Neural cell (in vitro differentiated cells): Measurements from ENCODE around the gene D2HGDH. TPM values are rescaled to one million over a fixed set of nuclear protein-coding genes. Genes with fewer than 3 reads are reported as not detected.

ENCODE experiments used
- H2AFZ ChIP-seq: fragments of 200-600, 300-800 bp; sonication (generic), shearing (Covaris generic); 2 replicates; pipeline ENCODE4 v1.6.0; 2014; ENCODE audit warnings: low read depth, mild to moderate bottlenecking, antibody characterized with exemption, low read length, moderate library complexity
- H3F3A ChIP-seq: fragments of 200-600 bp; shearing (Covaris generic); 2 replicates; pipeline ENCODE4 v1.6.1; 2016; ENCODE audit warnings: mild to moderate bottlenecking, moderate library complexity, mixed read lengths, antibody characterized with exemption, low read length; ENCODE audit not compliant: insufficient read depth, poor library complexity, severe bottlenecking
- H3K27ac ChIP-seq: fragments of 200-600, 300-800 bp; sonication (generic), shearing (Covaris generic); 2 replicates; pipeline ENCODE4 v1.5.1; 2014; ENCODE audit warnings: mild to moderate bottlenecking, low read length, moderate library complexity
- H3K27me3 ChIP-seq: fragments of 300-800, 200-600 bp; sonication (generic), shearing (Covaris generic); 2 replicates; pipeline ENCODE4 v1.6.0; 2014; ENCODE audit warnings: mild to moderate bottlenecking, low read depth, low read length, moderate library complexity; ENCODE audit not compliant: insufficient read depth
- H3K36me3 ChIP-seq: fragments of 300-800, 200-600 bp; sonication (generic), shearing (Covaris generic); 2 replicates; pipeline ENCODE4 v1.5.1; 2014; ENCODE audit warnings: mild to moderate bottlenecking, antibody characterized with exemption, low read length, moderate library complexity; ENCODE audit not compliant: insufficient read depth
- H3K4me2 ChIP-seq: fragments of 300-800, 200-600 bp; sonication (generic), shearing (Covaris generic); 2 replicates; pipeline ENCODE4 v1.6.0; 2014; ENCODE audit warnings: mild to moderate bottlenecking, low read length
- H3K4me3 ChIP-seq: fragments of 300-800, 200-600 bp; sonication (generic), shearing (Covaris generic); 2 replicates; pipeline ENCODE4 v1.5.1; 2014; ENCODE audit warnings: mild to moderate bottlenecking, low read length, moderate library complexity
- H3K79me2 ChIP-seq: fragments of 200-600 bp; shearing (Covaris generic); replicated peaks from 2 replicates; pipeline ENCODE4 v1.6.0; 2014; ENCODE audit warnings: mild to moderate bottlenecking, low read length, moderate library complexity; ENCODE audit not compliant: insufficient read depth
- H3K9ac ChIP-seq: fragments of 300-800, 200-600 bp; sonication (generic), shearing (Covaris generic); 2 replicates; pipeline ENCODE4 v1.6.1; 2016; ENCODE audit warnings: mild to moderate bottlenecking, low read length, mixed read lengths
- H3K9me2 ChIP-seq: fragments of 200-600 bp; shearing (Covaris generic); 2 replicates; pipeline ENCODE4 v1.6.1; 2016; ENCODE audit warnings: mild to moderate bottlenecking, low read length, mixed read lengths; ENCODE audit not compliant: insufficient read depth
- H3K9me3 ChIP-seq: fragments of 200-600, 300-800 bp; sonication (generic), shearing (Covaris generic); 2 replicates; pipeline ENCODE4 v1.6.1; 2016; ENCODE audit warnings: mild to moderate bottlenecking, mixed run types, low read length, moderate library complexity, mixed read lengths
- H4K20me1 ChIP-seq: fragments of 200-600 bp; shearing (Covaris generic); 2 replicates; pipeline ENCODE4 v1.6.1; 2016; ENCODE audit warnings: mild to moderate bottlenecking, mixed run types; ENCODE audit not compliant: insufficient read depth
- EP300 ChIP-seq: fragments of 450-650 bp; conservative IDR thresholded peaks from 2 replicates; pipeline ENCODE4 v1.6.1; 2014; ENCODE audit warnings: antibody characterized with exemption, mild to moderate bottlenecking, moderate library complexity; ENCODE audit not compliant: poor library complexity, severe bottlenecking
- EZH2 ChIP-seq: fragments of 200-600, 300-800 bp; shearing (Covaris generic), sonication (generic); IDR thresholded peaks from 2 replicates; pipeline ENCODE4 v1.6.1; 2014; ENCODE audit warnings: antibody characterized with exemption, low read length, borderline replicate concordance, mild to moderate bottlenecking; ENCODE audit not compliant: insufficient read depth, poor library complexity, severe bottlenecking
- MXI1 ChIP-seq: fragments of 450-650 bp; conservative IDR thresholded peaks from 2 replicates; pipeline ENCODE4 v1.6.1; 2014; ENCODE audit warnings: antibody characterized with exemption, mild to moderate bottlenecking; ENCODE audit not compliant: poor library complexity, severe bottlenecking
- POLR2AphosphoS5 ChIP-seq: IDR thresholded peaks from 2 replicates; pipeline ENCODE4 v1.6.1; 2012
- RAD21 ChIP-seq: fragments of 450-650 bp; conservative IDR thresholded peaks from 2 replicates; pipeline ENCODE4 v1.6.1; 2014; ENCODE audit warnings: antibody characterized with exemption, mild to moderate bottlenecking, moderate library complexity
- SMC3 ChIP-seq: fragments of 450-650 bp; conservative IDR thresholded peaks from 2 replicates; pipeline ENCODE4 v1.6.1; 2014; ENCODE audit warnings: antibody characterized with exemption, mild to moderate bottlenecking, moderate library complexity; ENCODE audit not compliant: poor library complexity
- TAF1 ChIP-seq: IDR thresholded peaks from 2 replicates; pipeline ENCODE4 v1.6.1; 2012; ENCODE audit warnings: low read depth
- polyA plus RNA-seq: library from polyadenylated mRNA; depleted of rRNA; stranded (reverse); fragments of >200 nt; gene quantifications from 2 replicates; pipeline ENCODE4 v1.2.3, GENCODE V29; 2014
- TF ChIP-seq, protein P1 (sequence below): fragments of 450-650 bp; IDR thresholded peaks from 2 replicates; pipeline ENCODE4 v1.5.1; 2014; ENCODE audit warnings: antibody characterized with exemption, mild to moderate bottlenecking, moderate library complexity; ENCODE audit not compliant: poor library complexity, severe bottlenecking
- TF ChIP-seq, protein P2 (sequence below): IDR thresholded peaks from 2 replicates; pipeline ENCODE4 v1.6.1; 2012; ENCODE audit warnings: borderline replicate concordance

The D2HGDH gene
- polyA plus RNA-seq, 1 donor from 2014 or later: 12.6 TPM

DNA sequence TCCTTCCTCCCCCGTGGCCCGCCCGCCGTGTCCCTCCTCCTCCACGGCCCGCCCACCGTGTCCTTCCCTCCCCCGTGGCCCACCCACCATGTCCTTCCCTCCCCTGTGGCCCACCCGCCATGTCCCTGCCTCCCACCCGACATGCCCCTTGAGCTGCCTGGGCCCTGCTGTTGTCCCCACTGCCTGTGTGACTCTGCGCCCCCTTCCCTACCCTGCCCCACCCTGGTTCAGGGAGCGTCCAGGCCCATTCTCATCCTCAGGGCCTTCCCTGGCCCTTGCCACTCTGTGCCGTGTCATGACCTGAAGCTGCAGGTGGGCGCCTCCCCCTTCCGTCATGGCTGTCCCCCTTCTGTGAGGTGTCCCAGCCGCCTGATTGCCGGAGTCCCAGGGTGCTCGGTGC is 20.7 kb downstream of the D2HGDH start:
- Histone ChIP-seq H3K36me3 (peaks cover under 1% of the 10 kb centered on the region), H3K27ac (no peak overlapping the region), H2AFZ (no peak overlapping the region), H3K4me3 (no peak overlapping the region), H4K20me1 (no peaks in the 10 kb centered on the region), H3F3A (no peaks in the 10 kb centered on the region), H3K79me2 (no peaks in the 10 kb centered on the region), H3K9ac (no peak overlapping the region), H3K27me3 (no peaks in the 10 kb centered on the region), H3K4me2 (no peak overlapping the region), H3K9me3 (no peaks in the 10 kb centered on the region), H3K9me2 (no peaks in the 10 kb centered on the region)
- TF ChIP-seq EP300 (no peak), TAF1 (no peak), SMC3 (no peak)

DNA sequence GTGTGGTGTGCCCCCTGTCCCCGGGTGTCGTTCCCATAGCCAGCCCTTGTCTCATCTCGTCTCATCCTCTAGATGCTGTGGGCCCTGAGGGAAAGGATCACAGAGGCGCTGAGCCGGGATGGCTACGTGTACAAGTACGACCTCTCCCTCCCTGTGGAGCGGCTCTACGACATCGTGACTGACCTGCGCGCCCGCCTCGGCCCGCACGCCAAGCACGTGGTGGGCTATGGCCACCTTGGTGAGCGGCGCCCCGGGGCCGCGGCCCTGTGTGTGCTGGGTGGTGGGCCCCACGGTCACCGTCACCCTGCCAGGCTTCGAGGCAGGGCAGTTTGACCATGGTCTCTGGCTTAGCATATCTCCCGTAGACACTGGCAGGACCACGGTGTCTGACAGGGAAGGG is 21.3 kb downstream of the D2HGDH start:
- TF ChIP-seq RAD21: no peak
- TF ChIP-seq EP300: no peak
- TF ChIP-seq EZH2: no peak
- TF ChIP-seq TAF1: no peak
- TF ChIP-seq, protein P1, sequence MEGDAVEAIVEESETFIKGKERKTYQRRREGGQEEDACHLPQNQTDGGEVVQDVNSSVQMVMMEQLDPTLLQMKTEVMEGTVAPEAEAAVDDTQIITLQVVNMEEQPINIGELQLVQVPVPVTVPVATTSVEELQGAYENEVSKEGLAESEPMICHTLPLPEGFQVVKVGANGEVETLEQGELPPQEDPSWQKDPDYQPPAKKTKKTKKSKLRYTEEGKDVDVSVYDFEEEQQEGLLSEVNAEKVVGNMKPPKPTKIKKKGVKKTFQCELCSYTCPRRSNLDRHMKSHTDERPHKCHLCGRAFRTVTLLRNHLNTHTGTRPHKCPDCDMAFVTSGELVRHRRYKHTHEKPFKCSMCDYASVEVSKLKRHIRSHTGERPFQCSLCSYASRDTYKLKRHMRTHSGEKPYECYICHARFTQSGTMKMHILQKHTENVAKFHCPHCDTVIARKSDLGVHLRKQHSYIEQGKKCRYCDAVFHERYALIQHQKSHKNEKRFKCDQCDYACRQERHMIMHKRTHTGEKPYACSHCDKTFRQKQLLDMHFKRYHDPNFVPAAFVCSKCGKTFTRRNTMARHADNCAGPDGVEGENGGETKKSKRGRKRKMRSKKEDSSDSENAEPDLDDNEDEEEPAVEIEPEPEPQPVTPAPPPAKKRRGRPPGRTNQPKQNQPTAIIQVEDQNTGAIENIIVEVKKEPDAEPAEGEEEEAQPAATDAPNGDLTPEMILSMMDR: no peak
- no peak for TF ChIP-seq SMC3
- TF ChIP-seq MXI1: no peak
- TF ChIP-seq POLR2AphosphoS5: no peak
- TF ChIP-seq, protein P2, sequence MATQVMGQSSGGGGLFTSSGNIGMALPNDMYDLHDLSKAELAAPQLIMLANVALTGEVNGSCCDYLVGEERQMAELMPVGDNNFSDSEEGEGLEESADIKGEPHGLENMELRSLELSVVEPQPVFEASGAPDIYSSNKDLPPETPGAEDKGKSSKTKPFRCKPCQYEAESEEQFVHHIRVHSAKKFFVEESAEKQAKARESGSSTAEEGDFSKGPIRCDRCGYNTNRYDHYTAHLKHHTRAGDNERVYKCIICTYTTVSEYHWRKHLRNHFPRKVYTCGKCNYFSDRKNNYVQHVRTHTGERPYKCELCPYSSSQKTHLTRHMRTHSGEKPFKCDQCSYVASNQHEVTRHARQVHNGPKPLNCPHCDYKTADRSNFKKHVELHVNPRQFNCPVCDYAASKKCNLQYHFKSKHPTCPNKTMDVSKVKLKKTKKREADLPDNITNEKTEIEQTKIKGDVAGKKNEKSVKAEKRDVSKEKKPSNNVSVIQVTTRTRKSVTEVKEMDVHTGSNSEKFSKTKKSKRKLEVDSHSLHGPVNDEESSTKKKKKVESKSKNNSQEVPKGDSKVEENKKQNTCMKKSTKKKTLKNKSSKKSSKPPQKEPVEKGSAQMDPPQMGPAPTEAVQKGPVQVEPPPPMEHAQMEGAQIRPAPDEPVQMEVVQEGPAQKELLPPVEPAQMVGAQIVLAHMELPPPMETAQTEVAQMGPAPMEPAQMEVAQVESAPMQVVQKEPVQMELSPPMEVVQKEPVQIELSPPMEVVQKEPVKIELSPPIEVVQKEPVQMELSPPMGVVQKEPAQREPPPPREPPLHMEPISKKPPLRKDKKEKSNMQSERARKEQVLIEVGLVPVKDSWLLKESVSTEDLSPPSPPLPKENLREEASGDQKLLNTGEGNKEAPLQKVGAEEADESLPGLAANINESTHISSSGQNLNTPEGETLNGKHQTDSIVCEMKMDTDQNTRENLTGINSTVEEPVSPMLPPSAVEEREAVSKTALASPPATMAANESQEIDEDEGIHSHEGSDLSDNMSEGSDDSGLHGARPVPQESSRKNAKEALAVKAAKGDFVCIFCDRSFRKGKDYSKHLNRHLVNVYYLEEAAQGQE: no peak
- H3K79me2 ChIP-seq: no peaks in the 10 kb centered on the region
- no peak overlapping the region for H3K27ac ChIP-seq

DNA sequence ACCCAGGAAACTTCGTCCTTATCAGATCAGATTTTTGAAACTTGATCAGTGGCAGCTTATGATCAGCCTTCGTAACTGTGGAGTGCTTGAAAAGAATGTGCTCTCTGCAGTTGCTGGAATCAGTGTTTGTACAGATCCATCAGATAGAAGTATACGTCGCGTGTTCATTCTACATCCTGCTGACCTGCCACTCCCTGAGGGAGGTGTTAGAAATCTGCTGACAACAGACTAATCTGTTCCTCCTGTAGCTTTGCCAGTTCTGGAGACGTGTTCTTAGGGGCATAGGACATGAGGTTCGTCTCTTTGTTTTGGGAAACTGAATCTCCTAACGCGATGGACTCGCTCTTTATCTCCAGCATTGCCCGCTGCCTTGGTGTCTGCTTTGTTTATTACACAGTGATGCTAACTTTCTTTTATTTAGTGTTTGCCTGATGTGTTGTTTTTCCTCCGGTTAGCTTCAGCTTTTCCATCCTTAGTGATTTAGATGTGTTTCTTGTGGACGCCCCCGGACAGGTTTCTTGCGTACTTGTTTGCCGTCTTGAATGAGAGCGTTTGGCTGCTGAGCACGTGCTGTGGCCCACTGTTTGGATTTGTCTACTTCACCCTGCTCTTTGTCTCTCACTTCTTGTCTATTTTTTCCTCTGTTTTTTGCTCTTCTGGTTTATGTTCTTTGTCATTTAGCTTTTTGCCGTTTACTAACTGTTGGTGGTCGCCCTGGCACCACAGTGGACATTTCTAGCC is 24.8 kb downstream of the D2HGDH start:
- Histone ChIP-seq H4K20me1 (no peaks in the 10 kb centered on the region), H3K9me2 (no peaks in the 10 kb centered on the region), H3K79me2 (no peaks in the 10 kb centered on the region), H3K27ac (no peak overlapping the region), H3F3A (no peaks in the 10 kb centered on the region), H3K9me3 (peaks cover 5% of the 10 kb centered on the region), H3K4me3 (no peak overlapping the region), H2AFZ (no peak overlapping the region), H3K4me2 (no peak overlapping the region), H3K36me3 (peaks cover 7% of the 10 kb centered on the region), H3K9ac (no peak overlapping the region), H3K27me3 (no peaks in the 10 kb centered on the region)
- TF ChIP-seq SMC3 (no peak), POLR2AphosphoS5 (no peak), RAD21 (no peak), MXI1 (no peak), EZH2 (no peak), TAF1 (no peak)
- TF ChIP-seq, protein P2: no peak
- TF ChIP-seq, protein P1: no peak

More for the DNA sequence above, 21.3 kb downstream of the D2HGDH start:
- Histone ChIP-seq H3K36me3 (peaks cover 7% of the 10 kb centered on the region), H3K9me2 (no peaks in the 10 kb centered on the region), H3K9me3 (peaks cover 5% of the 10 kb centered on the region), H3K9ac (no peak overlapping the region), H3K4me3 (no peak overlapping the region), H2AFZ (no peak overlapping the region), H4K20me1 (no peaks in the 10 kb centered on the region), H3K4me2 (no peak overlapping the region), H3K27me3 (no peaks in the 10 kb centered on the region), H3F3A (no peaks in the 10 kb centered on the region)
